Common myeloid progenitor, CD34-positive (primary cell): ENCODE measurements around the gene FAM20B.

Experiments used
- CTCF ChIA-PET: fragments of 350-600 bp; sonication (Branson Sonifier 250); formaldehyde crosslinking; loops from one replicate; lab custom pipeline; 2021; ENCODE audit warnings: antibody characterized with exemption; lab: Charles Lee
- POLR2A ChIA-PET: fragments of 350-600 bp; sonication (Branson Sonifier 250); formaldehyde crosslinking; loops from one replicate; lab custom pipeline; 2021; ENCODE audit warnings: antibody characterized with exemption; lab: Charles Lee
- DNase-seq, 3 donors: peaks; one replicate each; pipeline versions ENCODE4 v3.0.0 to v3.0.0-alpha.2; 2013
- H3K27ac ChIP-seq, 2 experiments: 1 replicate in 1 of 2; 2 replicates in 1 of 2; pipeline ENCODE4 v1.7.0; 2013; ENCODE audit warnings: inconsistent platforms in 2 of 2, low read length in 2 of 2, mild to moderate bottlenecking in 2 of 2, low read depth in 1 of 2, moderate library complexity in 1 of 2; ENCODE audit not compliant: severe bottlenecking in 2 of 2, insufficient read depth in 1 of 2, poor library complexity in 1 of 2
- H3K27me3 ChIP-seq, 5 experiments: replicated peaks in 2 of 5; 1 replicate in 3 of 5; 2 replicates in 2 of 5; pipeline versions ENCODE4 v1.6.1 to v1.7.0; 2013; ENCODE audit warnings: low read length in 4 of 5, mild to moderate bottlenecking in 2 of 5, moderate library complexity in 2 of 5, inconsistent platforms in 1 of 5; ENCODE audit not compliant: insufficient read depth in 5 of 5, control insufficient read depth in 4 of 5
- H3K36me3 ChIP-seq, 4 experiments: 1 replicate in 2 of 4; 2 replicates in 2 of 4; pipeline versions ENCODE4 v1.6.1 to v1.7.0; 2013; ENCODE audit warnings: low read length in 3 of 4, control low read depth in 1 of 4, mild to moderate bottlenecking in 1 of 4; ENCODE audit not compliant: control insufficient read depth in 4 of 4, insufficient read depth in 4 of 4
- H3K4me1 ChIP-seq, 4 experiments: 1 replicate in 3 of 4; 2 replicates in 1 of 4; pipeline versions ENCODE4 v1.6.1 to v1.7.1; 2013; ENCODE audit warnings: low read length in 3 of 4, mild to moderate bottlenecking in 3 of 4, control low read depth in 1 of 4, inconsistent platforms in 1 of 4, moderate library complexity in 1 of 4; ENCODE audit not compliant: control insufficient read depth in 4 of 4, insufficient read depth in 4 of 4; ENCODE audit errors: control extremely low read depth in 1 of 4
- H3K4me3 ChIP-seq, 7 experiments: 1 replicate in 4 of 7; 2 replicates in 3 of 7; pipeline versions ENCODE4 v1.5.1 to v1.7.0; 2013; ENCODE audit warnings: mild to moderate bottlenecking in 7 of 7, low read length in 6 of 7, moderate library complexity in 6 of 7, inconsistent platforms in 2 of 7, low read depth in 2 of 7, control low read depth in 1 of 7; ENCODE audit not compliant: insufficient read depth in 4 of 7, control insufficient read depth in 1 of 7; ENCODE audit errors: extremely low read depth in 1 of 7
- H3K9me3 ChIP-seq, 5 experiments: 1 replicate in 4 of 5; 2 replicates in 1 of 5; pipeline versions ENCODE4 v1.6.1 to v1.7.1; 2013; ENCODE audit warnings: low read length in 4 of 5, mild to moderate bottlenecking in 2 of 5, inconsistent platforms in 1 of 5, low read depth in 1 of 5, moderate library complexity in 1 of 5; ENCODE audit not compliant: control insufficient read depth in 4 of 5, insufficient read depth in 2 of 5; ENCODE audit errors: control extremely low read depth in 1 of 5
- WGBS: methylation state at CpG from one replicate; pipeline ENCODE4 v1.1.5; 2013; ENCODE audit not compliant: insufficient coverage; 5-methylcytosine and 5-hydroxymethylcytosine counted together

FAM20B gene

GRCh38 chr1:179120736-179121135 lies 95.0 kb downstream of the FAM20B start:
- Histone ChIP-seq H3K9me3 (no peaks in the 10 kb centered on the region), H3K4me1 (no peaks in the 10 kb centered on the region), H3K36me3 (peaks cover 2 to 37% (median 16%) of the 10 kb centered on the region in 4 experiments), H3K27me3 (no peaks in the 10 kb centered on the region), H3K4me3 (no peak overlapping the region), H3K27ac (no peak overlapping the region)
- CTCF ChIA-PET: interaction anchor here (0.7 to 5.4 kb wide), 25 partner anchors 8 to 250 kb away, joined by 3 to 45 read pairs (median 5); partner anchors contain the start of gene SOAT1
- DNase-seq: no peak
- WGBS: 100% methylated on average over 1 of the region's 2 CpGs
- POLR2A ChIA-PET: interaction anchor here (0.6 kb wide), 4 partner anchors 17 to 512 kb away, joined by 3 to 4 read pairs (median 3); partner anchors contain the start of gene SOAT1

GRCh38 chr1:179121159-179121938 lies 95.7 kb downstream of the FAM20B start:
- CTCF ChIA-PET: interaction anchor here (0.7 to 5.4 kb wide), 23 partner anchors 9 to 249 kb away, joined by 3 to 45 read pairs (median 5); partner anchors contain the start of gene SOAT1
- Histone ChIP-seq H3K9me3 (no peaks in the 10 kb centered on the region), H3K4me3 (no peak overlapping the region), H3K27ac (no peak overlapping the region), H3K27me3 (no peaks in the 10 kb centered on the region), H3K4me1 (no peaks in the 10 kb centered on the region), H3K36me3 (peaks cover 5 to 42% (median 18%) of the 10 kb centered on the region in 4 experiments)
- WGBS: 94% methylated on average over 3 of the region's 7 CpGs
- POLR2A ChIA-PET: interaction anchor here (0.6 kb wide), 1 partner anchor 513 kb away, joined by 3 read pairs; no protein-coding TSS in a partner anchor
- peak; percentile 52 to 75 (median 66) for DNase-seq

GRCh38 chr1:179124873-179125272 lies 99.2 kb downstream of the FAM20B start:
- H3K27ac ChIP-seq: no peak overlapping the region
- no peak for DNase-seq
- H3K27me3 ChIP-seq: no peaks in the 10 kb centered on the region
- H3K9me3 ChIP-seq: no peaks in the 10 kb centered on the region
- no peak overlapping the region for H3K4me3 ChIP-seq
- POLR2A ChIA-PET: no interaction called here
- WGBS: no CpG with 5 or more reads among the region's 1 CpG
- H3K4me1 ChIP-seq: peaks cover 0 to 8% (median 2%) of the 10 kb centered on the region in 4 experiments
- CTCF ChIA-PET: no interaction called here
- H3K36me3 ChIP-seq: peaks cover 2 to 21% (median 8%) of the 10 kb centered on the region in 4 experiments
